C4-2B (cell line): ENCODE measurements around the gene EFNA1.

Source experiments
- ZFX ChIP-seq: fragments of 450-650 bp; IDR thresholded peaks from 2 replicates; pipeline ENCODE4 v1.6.1; 2017
- TF ChIP-seq, protein P1 (sequence below): fragments of 450-650 bp; conservative IDR thresholded peaks from 2 replicates; pipeline ENCODE4 v1.5.1; 2017; ENCODE audit warnings: mild to moderate bottlenecking

DNA sequence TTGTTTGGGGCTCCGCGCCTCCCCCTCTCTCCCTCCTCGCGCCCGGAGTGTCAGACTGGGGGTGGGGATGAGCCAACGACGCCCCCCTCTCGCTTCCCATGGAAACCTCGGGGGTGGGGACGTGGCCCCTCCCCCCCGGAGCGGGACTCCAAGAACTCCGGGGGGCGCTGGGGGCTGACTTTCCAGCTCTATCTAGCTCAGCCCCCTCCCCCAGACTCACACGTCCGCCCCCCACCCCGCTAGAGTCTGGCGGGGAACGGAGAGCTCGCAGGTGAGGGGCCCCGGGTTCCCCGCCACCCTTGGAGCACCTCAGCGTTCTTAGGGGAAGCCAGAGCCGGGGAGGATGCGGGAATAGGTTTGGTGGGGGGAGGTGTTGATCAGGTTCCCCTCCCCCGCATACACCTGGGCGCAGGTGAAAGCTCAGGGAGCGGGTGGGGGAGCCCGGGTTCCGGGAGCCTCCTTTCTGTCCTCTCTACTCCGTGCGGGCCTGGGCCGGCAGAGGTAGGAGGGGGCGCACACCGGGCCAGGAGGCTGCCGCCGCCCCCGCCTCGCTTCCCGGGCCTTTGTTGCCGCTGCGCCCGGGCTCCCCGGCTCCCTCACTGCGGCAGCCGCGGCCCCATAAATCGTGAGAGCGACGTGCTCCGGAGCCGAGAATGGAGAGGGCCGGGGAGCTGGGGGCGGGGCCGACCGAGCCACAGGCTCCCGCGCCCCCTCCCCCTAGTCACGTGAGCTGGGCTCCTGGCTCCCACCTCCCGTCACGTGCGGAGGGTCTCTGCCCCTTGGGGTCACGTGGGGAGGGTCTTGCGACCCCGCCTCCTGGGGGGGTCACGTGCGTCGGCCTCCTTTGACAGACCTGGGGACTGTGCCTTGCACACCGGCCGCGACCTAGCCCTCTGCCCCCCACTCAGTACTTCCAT, 47.1 kb upstream of the EFNA1 start:
- TF ChIP-seq, protein P1, sequence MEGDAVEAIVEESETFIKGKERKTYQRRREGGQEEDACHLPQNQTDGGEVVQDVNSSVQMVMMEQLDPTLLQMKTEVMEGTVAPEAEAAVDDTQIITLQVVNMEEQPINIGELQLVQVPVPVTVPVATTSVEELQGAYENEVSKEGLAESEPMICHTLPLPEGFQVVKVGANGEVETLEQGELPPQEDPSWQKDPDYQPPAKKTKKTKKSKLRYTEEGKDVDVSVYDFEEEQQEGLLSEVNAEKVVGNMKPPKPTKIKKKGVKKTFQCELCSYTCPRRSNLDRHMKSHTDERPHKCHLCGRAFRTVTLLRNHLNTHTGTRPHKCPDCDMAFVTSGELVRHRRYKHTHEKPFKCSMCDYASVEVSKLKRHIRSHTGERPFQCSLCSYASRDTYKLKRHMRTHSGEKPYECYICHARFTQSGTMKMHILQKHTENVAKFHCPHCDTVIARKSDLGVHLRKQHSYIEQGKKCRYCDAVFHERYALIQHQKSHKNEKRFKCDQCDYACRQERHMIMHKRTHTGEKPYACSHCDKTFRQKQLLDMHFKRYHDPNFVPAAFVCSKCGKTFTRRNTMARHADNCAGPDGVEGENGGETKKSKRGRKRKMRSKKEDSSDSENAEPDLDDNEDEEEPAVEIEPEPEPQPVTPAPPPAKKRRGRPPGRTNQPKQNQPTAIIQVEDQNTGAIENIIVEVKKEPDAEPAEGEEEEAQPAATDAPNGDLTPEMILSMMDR = no peak
- no peak for TF ChIP-seq ZFX
